ENCODE measurements around the gene ANGPTL8. TPM values are rescaled to one million over a fixed set of nuclear protein-coding genes. Genes with fewer than 3 reads are reported as not detected.

The ANGPTL8 gene
- total and polyA plus RNA-seq, 2 of the 4 experiments (the other 2 are of a cell fraction): not detected

- peaks cover 7% of the 10 kb centered on the region; the same call in 1 of the 2 replicates for H3K36me3 ChIP-seq (ENCODE audit: control insufficient read depth, insufficient read depth, low read length)
- POLR2A ChIA-PET (ENCODE audit: unreplicated experiment): no interaction called here
- no peak overlapping the region for H2BK20ac ChIP-seq (ENCODE audit: low read depth, low read length)
- H2AK9ac ChIP-seq (replicated peaks; ENCODE audit: low read depth, low read length, poor library complexity): peak overlapping the region; percentile 28
- CTCF ChIA-PET: no interaction called here
- no peak overlapping the region for H3K27ac ChIP-seq (ENCODE audit: insufficient read depth, low read length)
- no peak overlapping the region for H3K56ac ChIP-seq (ENCODE audit: extremely low read depth, insufficient read depth, low read length)
- H4K8ac ChIP-seq (ENCODE audit: low read depth in 2 of 2, low read length in 2 of 2): no peak overlapping the region
- H3K9me3 ChIP-seq (ENCODE audit: control insufficient read depth, insufficient read depth, low read length): no peaks in the 10 kb centered on the region
- no peak overlapping the region for H3K4ac ChIP-seq (ENCODE audit: low read depth, low read length)
- no CpG with 5 or more reads among the region's 9 CpGs for WGBS, 2 experiments (ENCODE audit: extremely low coverage in 2 of 2, insufficient read length in 1 of 2)
- H2AK5ac ChIP-seq (ENCODE audit: low read depth, low read length): peak overlapping the region; percentile 38
- no peak overlapping the region for H2BK15ac ChIP-seq (ENCODE audit: low read depth, low read length)
- dilution Hi-C loops (cut with HindIII; ENCODE audit: low sequenced_read_pairs, unreplicated experiment): no loop called here
- BruUV-seq (replicated peaks): no TSS peak
- H3K4me3 ChIP-seq (ENCODE audit: insufficient read depth, low read depth, low read length): no peak overlapping the region
- no peaks in the 10 kb centered on the region for H3K27me3 ChIP-seq (ENCODE audit: control insufficient read depth, insufficient read depth, low read length)
- no peak for DNase-seq
- no peak overlapping the region for H3K23ac ChIP-seq (ENCODE audit: low read depth, low read length)
- ATAC-seq (ENCODE audit: low read depth): no peak
- H3K4me1 ChIP-seq (ENCODE audit: control insufficient read depth, insufficient read depth, low read length): peaks cover 15% of the 10 kb centered on the region
- H4K20me1 ChIP-seq (ENCODE audit: insufficient read depth, low read length): no peaks in the 10 kb centered on the region
- no peak overlapping the region for H2AFZ ChIP-seq (replicated peaks; ENCODE audit: low read length, poor library complexity)
- H3K79me1 ChIP-seq (ENCODE audit: low read depth in 1 of 2, low read length in 2 of 2): peaks cover 20 to 35% of the 10 kb centered on the region in 2 experiments
- H4K91ac ChIP-seq (ENCODE audit: insufficient read depth, low read depth, low read length): no peak overlapping the region
- intact Hi-C loops (cut with micrococcal nuclease): no loop called here
- no peak overlapping the region for H3K4me2 ChIP-seq (ENCODE audit: low read depth, low read length)
- H3K14ac ChIP-seq (replicated peaks; ENCODE audit: low read depth, low read length): no peak overlapping the region
- no peak overlapping the region for H3K9ac ChIP-seq (ENCODE audit: low read depth, low read length)
- H3K18ac ChIP-seq (ENCODE audit: low read depth, low read length): no peak overlapping the region
- no peak for TF ChIP-seq POLR2A (IDR thresholded peaks at IDR 0.05; ENCODE audit: low read depth, low read length)
- no peak for TF ChIP-seq RCOR1 (IDR thresholded peaks at IDR 0.05; ENCODE audit: insufficient replicate concordance, low read length)
- TF ChIP-seq CEBPB (IDR thresholded peaks at IDR 0.05; ENCODE audit: low read depth, low read length): no peak
- no peak for TF ChIP-seq MAFK (IDR thresholded peaks at IDR 0.05; ENCODE audit: low read depth, low read length)
- TF ChIP-seq ELK1 (IDR thresholded peaks at IDR 0.05; ENCODE audit: borderline replicate concordance, low read depth, low read length): no peak
- no peak for TF ChIP-seq MXI1 (IDR thresholded peaks at IDR 0.05; ENCODE audit: borderline replicate concordance, low read depth, low read length)
- no peak for TF ChIP-seq CHD1 (IDR thresholded peaks at IDR 0.05; ENCODE audit: low read depth, low read length)
- no peak for TF ChIP-seq RFX5 (IDR thresholded peaks at IDR 0.05; ENCODE audit: low read depth, low read length)
- no peak for TF ChIP-seq BHLHE40 (IDR thresholded peaks at IDR 0.05; ENCODE audit: low read depth, low read length)
- no peak for TF ChIP-seq USF2 (IDR thresholded peaks at IDR 0.05; ENCODE audit: low read depth, low read length)
- no peak for TF ChIP-seq SMC3 (IDR thresholded peaks at IDR 0.05; ENCODE audit: low read depth, low read length)
- no peak overlapping the region for H4K5ac ChIP-seq (ENCODE audit: low read depth, low read length)
- peaks cover 11% of the 10 kb centered on the region for H3K9me1 ChIP-seq (ENCODE audit: insufficient read depth, low read length)
- H2BK120ac ChIP-seq (ENCODE audit: low read depth, low read length): no peak overlapping the region
- no peak overlapping the region for H2BK5ac ChIP-seq (ENCODE audit: low read depth, low read length, poor library complexity, severe bottlenecking)
- in situ Hi-C loops (cut with MboI; ENCODE audit: low sequenced_read_pairs): loop anchor here (5.0 to 10.0 kb wide), 3 partner anchors 69 to 264 kb away; no protein-coding TSS in a partner anchor
These were observed 38.5 kb upstream of the ANGPTL8 start for GRCh38 chr19:11200931-11201330.

Data from IMR-90 (cell line).